GM18909 (cell line): ENCODE measurements around the gene NKD1.

Experiments used
- ATAC-seq: cut with Tn5 transposase; IDR thresholded peaks from one replicate; pipeline ENCODE4 v1.9.1; 2021; ENCODE audit warnings: mild to moderate bottlenecking; ENCODE audit not compliant: unreplicated experiment, poor library complexity

Gene NKD1

GRCh38 chr16:50638816-50639670, 90.8 kb downstream of the NKD1 start:
- no peak for ATAC-seq

GRCh38 chr16:50640391-50640790, 92.2 kb downstream of the NKD1 start:
- no peak for ATAC-seq

GRCh38 chr16:50640919-50641817, 93.0 kb downstream of the NKD1 start:
- no peak for ATAC-seq

GRCh38 chr16:50641818-50642187, 93.6 kb downstream of the NKD1 start:
- ATAC-seq: no peak

- no peak for ATAC-seq
Observed at GRCh38 chr16:50642349-50642748, 94.2 kb downstream of the NKD1 start.

- no peak for ATAC-seq
Observed at GRCh38 chr16:50643192-50643591, 95.0 kb downstream of the NKD1 start.

GRCh38 chr16:50644245-50644644, 96.0 kb downstream of the NKD1 start:
- ATAC-seq: no peak

GRCh38 chr16:50644729-50645128, 96.5 kb downstream of the NKD1 start:
- no peak for ATAC-seq

GRCh38 chr16:50645563-50646220, 97.5 kb downstream of the NKD1 start:
- no peak for ATAC-seq

- no peak for ATAC-seq
Observed at GRCh38 chr16:50646345-50646744, 98.1 kb downstream of the NKD1 start.

- no peak for ATAC-seq
Observed at GRCh38 chr16:50651835-50652438, 103.7 kb downstream of the NKD1 start.

GRCh38 chr16:50652836-50653425, 104.7 kb downstream of the NKD1 start:
- no peak for ATAC-seq

- no peak for ATAC-seq
Observed at GRCh38 chr16:50653633-50654519, 105.7 kb downstream of the NKD1 start.

GRCh38 chr16:50655558-50656055, 107.4 kb downstream of the NKD1 start:
- no peak for ATAC-seq

- no peak for ATAC-seq
Observed at GRCh38 chr16:50657241-50657640, 109.0 kb downstream of the NKD1 start.

GRCh38 chr16:50659806-50660205, 111.6 kb downstream of the NKD1 start:
- ATAC-seq: no peak

GRCh38 chr16:50662306-50662940, 114.2 kb downstream of the NKD1 start:
- ATAC-seq: no peak

- no peak for ATAC-seq
Observed at GRCh38 chr16:50664270-50664669, 116.1 kb downstream of the NKD1 start.
